D721Med (cell line): Measurements from ENCODE around the gene MSI2.

Experiments
- DNase-seq: peaks from one replicate; pipeline ENCODE4 v3.0.0; 2011; ENCODE audit warnings: low spot score; ENCODE audit not compliant: insufficient read length
- FAIRE-seq: peaks from 2 replicates; lab custom pipeline; 2011; peaks lifted over from hg19 to GRCh38; lab: Jason Lieb, UNC
- TF ChIP-seq, protein P1 (sequence below): IDR thresholded peaks from 2 replicates; pipeline ENCODE4 v1.5.1; 2012; ENCODE audit warnings: mild to moderate bottlenecking, control low read depth; ENCODE audit not compliant: insufficient read depth; ENCODE audit errors: missing control alignments

Gene MSI2

DNA sequence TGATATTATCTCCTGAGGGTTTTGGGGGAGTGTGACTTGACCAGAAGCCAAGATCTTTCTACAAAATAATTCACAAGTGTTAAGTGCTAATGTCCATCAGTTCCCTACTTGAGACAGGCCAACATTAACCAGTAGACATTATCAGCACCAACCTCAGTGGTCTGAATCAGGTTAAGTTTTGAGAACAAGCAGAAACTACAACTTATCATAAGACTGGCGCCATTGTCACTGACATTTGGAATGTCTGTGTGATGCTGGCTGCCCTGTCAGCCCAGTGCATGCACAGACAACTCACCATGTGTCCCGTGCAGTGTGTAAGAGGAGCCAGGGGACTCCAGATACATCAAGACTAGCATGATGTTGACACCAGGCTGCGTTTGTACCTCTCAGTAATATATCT, 412.0 kb downstream of the MSI2 start:
- no peak for DNase-seq
- TF ChIP-seq, protein P1, sequence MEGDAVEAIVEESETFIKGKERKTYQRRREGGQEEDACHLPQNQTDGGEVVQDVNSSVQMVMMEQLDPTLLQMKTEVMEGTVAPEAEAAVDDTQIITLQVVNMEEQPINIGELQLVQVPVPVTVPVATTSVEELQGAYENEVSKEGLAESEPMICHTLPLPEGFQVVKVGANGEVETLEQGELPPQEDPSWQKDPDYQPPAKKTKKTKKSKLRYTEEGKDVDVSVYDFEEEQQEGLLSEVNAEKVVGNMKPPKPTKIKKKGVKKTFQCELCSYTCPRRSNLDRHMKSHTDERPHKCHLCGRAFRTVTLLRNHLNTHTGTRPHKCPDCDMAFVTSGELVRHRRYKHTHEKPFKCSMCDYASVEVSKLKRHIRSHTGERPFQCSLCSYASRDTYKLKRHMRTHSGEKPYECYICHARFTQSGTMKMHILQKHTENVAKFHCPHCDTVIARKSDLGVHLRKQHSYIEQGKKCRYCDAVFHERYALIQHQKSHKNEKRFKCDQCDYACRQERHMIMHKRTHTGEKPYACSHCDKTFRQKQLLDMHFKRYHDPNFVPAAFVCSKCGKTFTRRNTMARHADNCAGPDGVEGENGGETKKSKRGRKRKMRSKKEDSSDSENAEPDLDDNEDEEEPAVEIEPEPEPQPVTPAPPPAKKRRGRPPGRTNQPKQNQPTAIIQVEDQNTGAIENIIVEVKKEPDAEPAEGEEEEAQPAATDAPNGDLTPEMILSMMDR: no peak
- no peak for FAIRE-seq

DNA sequence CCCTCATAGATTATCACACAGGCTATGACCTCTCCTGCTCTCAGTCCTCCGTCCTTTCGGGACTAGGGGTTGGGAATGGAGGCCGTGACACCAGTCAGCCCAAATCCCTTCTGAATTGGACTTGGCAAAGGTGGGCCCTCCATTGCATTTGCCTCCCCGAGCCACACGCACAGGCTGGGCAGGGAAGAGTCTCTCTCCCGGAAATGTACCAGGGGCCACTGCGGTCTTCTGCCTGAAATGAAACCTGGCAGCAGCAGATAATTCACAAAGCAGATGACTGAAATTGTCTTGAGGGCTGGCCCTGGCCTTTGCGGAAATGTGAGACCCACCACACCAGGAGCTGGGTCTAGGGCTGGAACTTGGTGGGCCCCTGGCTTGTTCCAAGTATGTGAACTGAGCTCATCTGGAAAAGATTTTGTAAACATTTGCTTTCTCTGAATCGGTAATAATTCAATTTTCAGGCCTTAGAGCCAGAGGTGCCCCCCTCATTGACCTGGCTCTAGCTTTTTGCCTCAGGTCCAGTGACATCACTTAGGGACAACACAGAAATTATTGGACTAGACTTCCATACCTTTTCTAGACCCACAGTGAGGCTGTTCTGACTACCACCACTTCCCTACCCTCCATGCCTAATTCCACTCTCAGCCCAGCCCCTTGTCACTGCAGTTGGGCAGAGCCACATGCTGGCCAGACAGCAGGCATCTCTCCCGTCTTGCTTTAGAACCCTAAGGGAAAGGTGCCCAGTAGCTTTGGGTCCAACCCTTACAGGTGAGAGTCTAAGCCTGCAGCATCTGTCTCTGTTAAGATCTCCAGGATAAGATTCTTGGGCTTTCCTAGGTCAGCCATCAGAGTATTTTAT, 413.6 kb downstream of the MSI2 start:
- TF ChIP-seq, protein P1: no peak
- FAIRE-seq: no peak
- DNase-seq: no peak

DNA sequence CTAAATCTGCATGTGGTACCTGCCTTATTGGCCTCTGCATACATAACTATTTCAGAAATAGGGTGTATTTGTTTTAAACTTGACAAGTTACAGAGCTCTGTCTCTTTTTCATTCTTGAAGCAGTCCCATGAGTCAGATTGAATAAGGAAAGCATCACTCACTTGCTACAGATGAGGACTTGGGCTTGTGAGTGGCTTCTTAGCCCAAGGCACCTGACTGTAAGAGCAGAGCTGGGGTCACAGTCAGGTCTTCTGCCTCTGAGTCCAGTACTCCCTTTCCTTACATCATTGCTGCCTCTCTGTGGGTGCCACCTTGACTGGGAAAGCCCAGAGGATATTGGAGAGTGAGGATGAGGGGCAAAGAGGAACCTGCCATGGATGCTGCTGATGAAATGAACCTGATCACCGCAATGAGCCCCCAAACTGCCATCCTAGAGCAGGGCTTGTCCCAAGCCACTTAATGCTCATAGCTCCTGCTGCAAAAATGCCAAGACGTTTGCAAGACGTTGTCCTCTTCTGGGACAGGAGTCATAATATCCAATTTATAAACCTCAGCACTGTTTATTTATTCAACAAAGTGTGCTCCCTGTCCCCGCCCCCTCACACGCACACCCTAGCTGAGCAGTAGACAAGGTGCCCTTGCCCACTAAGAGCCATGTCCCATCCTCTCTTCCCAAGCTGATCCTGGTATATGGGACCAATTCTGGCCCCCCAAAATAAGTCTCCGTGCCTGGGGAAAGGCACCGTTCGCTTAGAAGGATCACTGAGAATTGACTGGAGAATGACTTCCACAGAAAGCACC, 414.6 kb downstream of the MSI2 start:
- TF ChIP-seq, protein P1: no peak
- FAIRE-seq: no peak
- DNase-seq: no peak

GRCh38 chr17:57671667-57672632, 415.6 kb downstream of the MSI2 start:
- DNase-seq (peak; percentile 83), FAIRE-seq (no peak)
- TF ChIP-seq, protein P1: peak; percentile 99

DNA sequence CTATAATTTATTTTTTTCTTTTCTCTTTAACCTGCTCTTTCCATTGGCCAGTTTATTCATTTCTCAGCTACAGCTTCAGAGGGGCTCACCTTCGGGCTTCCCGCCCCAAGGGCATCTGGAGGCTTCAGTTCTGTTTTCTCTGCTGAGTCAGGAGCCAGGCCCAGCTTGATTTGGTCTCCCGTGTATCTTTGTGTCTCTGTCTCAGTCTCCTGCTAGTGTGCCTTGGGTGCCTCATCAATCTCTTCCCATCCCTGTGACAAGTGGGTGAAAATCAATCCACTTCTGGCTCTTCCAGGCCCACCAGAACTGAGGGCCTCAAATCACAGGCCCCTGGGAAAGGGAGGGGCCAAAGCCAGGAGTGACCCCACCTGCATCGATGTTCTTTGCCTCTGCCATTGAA, 416.6 kb downstream of the MSI2 start:
- DNase-seq (no peak), FAIRE-seq (no peak)
- TF ChIP-seq, protein P1: no peak

DNA sequence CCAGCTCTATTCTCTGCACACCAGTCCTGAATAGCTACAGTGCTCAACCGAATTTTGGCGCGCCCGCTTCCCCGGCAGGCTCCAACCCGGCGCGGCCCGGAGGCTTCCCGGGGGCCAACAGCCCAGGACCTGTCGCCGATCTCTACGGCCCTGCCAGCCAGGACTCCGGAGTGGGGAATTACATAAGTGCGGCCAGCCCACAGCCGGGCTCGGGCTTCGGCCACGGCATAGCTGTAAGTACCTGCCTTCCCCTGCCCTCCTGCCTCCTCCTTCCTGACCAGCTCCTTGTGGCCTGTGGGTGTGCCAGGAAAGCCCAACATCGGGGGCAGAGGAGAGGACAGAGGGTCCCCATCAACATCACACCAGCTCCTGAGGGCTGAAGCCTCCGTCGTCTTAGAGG, 418.6 kb downstream of the MSI2 start:
- TF ChIP-seq, protein P1: no peak
- DNase-seq: no peak
- no peak for FAIRE-seq
